Right lobe of liver (tissue), 4 donors: ENCODE measurements around the gene MUC6.

ENCODE experiments used
- POLR2A ChIP-seq: fragments of 450-650 bp; IDR thresholded peaks from one replicate; pipeline ENCODE4 v1.6.1; 2017; ENCODE audit warnings: antibody characterized with exemption, mild to moderate bottlenecking
- TF ChIP-seq, protein P1 (sequence below), 4 donors: fragments of 200-600 bp in 3 of 4; fragments of 450-650 bp in 1 of 4; IDR thresholded peaks; one replicate each; pipeline versions ENCODE4 v1.5.1 to v1.8.0; 2016 to 2022; ENCODE audit warnings: antibody characterized with exemption in 4 of 4, mild to moderate bottlenecking in 2 of 4
- donor health status: DM: no; HTN: no; CAD: no.
- donor health status: DM: no; HTN: no; CAD: no.
- donor health status: DM: no; HTN: yes; CAD: no.

DNA sequence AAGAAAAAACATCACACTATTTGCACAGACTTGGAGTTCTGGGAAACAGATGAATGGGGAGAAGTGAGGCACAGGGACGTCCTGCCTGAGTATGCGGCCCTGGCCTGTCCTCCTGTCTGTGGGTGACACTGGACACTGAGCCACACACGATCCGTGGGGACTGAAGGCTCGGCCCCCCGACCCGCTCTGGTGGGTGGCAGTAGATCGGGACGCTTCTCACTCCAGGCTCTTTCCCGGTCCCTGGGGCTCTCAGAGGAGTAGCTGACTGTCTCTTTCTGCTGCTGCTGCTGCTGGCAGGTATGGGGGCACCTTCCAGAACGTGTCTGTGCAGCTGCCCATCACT, 27.7 kb downstream of the MUC6 start:
- TF ChIP-seq, protein P1, sequence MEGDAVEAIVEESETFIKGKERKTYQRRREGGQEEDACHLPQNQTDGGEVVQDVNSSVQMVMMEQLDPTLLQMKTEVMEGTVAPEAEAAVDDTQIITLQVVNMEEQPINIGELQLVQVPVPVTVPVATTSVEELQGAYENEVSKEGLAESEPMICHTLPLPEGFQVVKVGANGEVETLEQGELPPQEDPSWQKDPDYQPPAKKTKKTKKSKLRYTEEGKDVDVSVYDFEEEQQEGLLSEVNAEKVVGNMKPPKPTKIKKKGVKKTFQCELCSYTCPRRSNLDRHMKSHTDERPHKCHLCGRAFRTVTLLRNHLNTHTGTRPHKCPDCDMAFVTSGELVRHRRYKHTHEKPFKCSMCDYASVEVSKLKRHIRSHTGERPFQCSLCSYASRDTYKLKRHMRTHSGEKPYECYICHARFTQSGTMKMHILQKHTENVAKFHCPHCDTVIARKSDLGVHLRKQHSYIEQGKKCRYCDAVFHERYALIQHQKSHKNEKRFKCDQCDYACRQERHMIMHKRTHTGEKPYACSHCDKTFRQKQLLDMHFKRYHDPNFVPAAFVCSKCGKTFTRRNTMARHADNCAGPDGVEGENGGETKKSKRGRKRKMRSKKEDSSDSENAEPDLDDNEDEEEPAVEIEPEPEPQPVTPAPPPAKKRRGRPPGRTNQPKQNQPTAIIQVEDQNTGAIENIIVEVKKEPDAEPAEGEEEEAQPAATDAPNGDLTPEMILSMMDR (IDR thresholded peaks at IDR 0.05): no peak
- no peak for TF ChIP-seq POLR2A
